Epithelial cell of prostate (primary cell): ENCODE data around the gene GPR17.

Source experiments
- DNase-seq: peaks from one replicate; pipeline ENCODE4 v3.0.0-alpha.2; 2011; ENCODE audit warnings: low read depth, low spot score
- H3K27ac ChIP-seq: fragments of 450-650 bp; 2 replicates; pipeline ENCODE4 v1.5.1; 2017; ENCODE audit warnings: mild to moderate bottlenecking

GPR17 gene

GRCh38 chr2:127664065-127664894, 18.3 kb downstream of the GPR17 start:
- no peak for DNase-seq
- H3K27ac ChIP-seq, result no peak overlapping the region

- DNase-seq, result no peak
These were observed 18.9 kb downstream of the GPR17 start for GRCh38 chr2:127664895-127665225.

GRCh38 chr2:127665267-127665893, 19.4 kb downstream of the GPR17 start:
- DNase-seq, result peak; percentile 8
- H3K27ac ChIP-seq, result no peak overlapping the region

More at GRCh38 chr2:127664895-127665225, 18.9 kb downstream of the GPR17 start:
- H3K27ac ChIP-seq, result no peak overlapping the region

GRCh38 chr2:127669056-127669455, 23.1 kb downstream of the GPR17 start:
- no peak overlapping the region for H3K27ac ChIP-seq
- DNase-seq, result no peak

- DNase-seq, result no peak
- no peak overlapping the region for H3K27ac ChIP-seq
These were observed 24.4 kb downstream of the GPR17 start for GRCh38 chr2:127670055-127670956.

- no peak overlapping the region for H3K27ac ChIP-seq
- DNase-seq, result no peak
These were observed 25.0 kb downstream of the GPR17 start for GRCh38 chr2:127670957-127671290.

- DNase-seq, result no peak
These were observed 25.8 kb downstream of the GPR17 start for GRCh38 chr2:127671557-127672302.

GRCh38 chr2:127672341-127673224, 26.6 kb downstream of the GPR17 start:
- no peak for DNase-seq
- no peak overlapping the region for H3K27ac ChIP-seq

More at GRCh38 chr2:127671557-127672302, 25.8 kb downstream of the GPR17 start:
- H3K27ac ChIP-seq, result no peak overlapping the region

- DNase-seq, result no peak
- H3K27ac ChIP-seq, result no peak overlapping the region
These were observed 27.5 kb downstream of the GPR17 start for GRCh38 chr2:127673291-127674069.

- no peak overlapping the region for H3K27ac ChIP-seq
- no peak for DNase-seq
These were observed 28.6 kb downstream of the GPR17 start for GRCh38 chr2:127674241-127675209.

GRCh38 chr2:127675331-127676261, 29.6 kb downstream of the GPR17 start, which contains the start of gene LIMS2:
LIMS2 (minus strand) TSS chr2:127675530; CDS start chr2:127675024, 506 bp downstream.
- H3K27ac ChIP-seq, result no peak within 1 kb of the TSS
- DNase-seq, result no peak

GRCh38 chr2:127676906-127677305, 31.0 kb downstream of the GPR17 start:
- H3K27ac ChIP-seq, result no peak overlapping the region
- DNase-seq, result no peak

GRCh38 chr2:127678531-127678930, 32.6 kb downstream of the GPR17 start:
- no peak overlapping the region for H3K27ac ChIP-seq
- DNase-seq, result no peak

GRCh38 chr2:127678991-127679390, 33.0 kb downstream of the GPR17 start:
- no peak overlapping the region for H3K27ac ChIP-seq
- DNase-seq, result no peak

GRCh38 chr2:127679680-127680361, 33.9 kb downstream of the GPR17 start:
- no peak for DNase-seq
- no peak overlapping the region for H3K27ac ChIP-seq
